SK-N-SH (cell line): Measurements from ENCODE around the gene PPAN.

Source experiments
- CTCF ChIP-seq: fragments of 200-600 bp; sonication (generic); IDR thresholded peaks from 2 replicates; pipeline ENCODE4 v1.6.1; 2017; ENCODE audit warnings: antibody characterized with exemption, mild to moderate bottlenecking, moderate library complexity
- EP300 ChIP-seq, 2 experiments: IDR thresholded peaks; 2 replicates each; pipeline versions ENCODE4 v1.4.0 to v1.6.1; 2012; ENCODE audit warnings: borderline replicate concordance in 1 of 2, low read depth in 1 of 2, low read length in 1 of 2
- JUND ChIP-seq: IDR thresholded peaks from 2 replicates; pipeline ENCODE4 v1.4.0; 2012
- RFX5 ChIP-seq: IDR thresholded peaks from 2 replicates; pipeline ENCODE4 v1.6.1; 2012; ENCODE audit warnings: mild to moderate bottlenecking, improper control_type of control experiment, low read length
- RXRA ChIP-seq: IDR thresholded peaks from 2 replicates; pipeline ENCODE4 v1.4.0; 2012; ENCODE audit warnings: low read depth, mild to moderate bottlenecking, borderline replicate concordance

GRCh38 chr19:10151521-10151920 is 45.4 kb downstream of the PPAN start:
- TF ChIP-seq JUND: no peak
- TF ChIP-seq CTCF: no peak
- TF ChIP-seq RFX5: no peak
- no peak for TF ChIP-seq EP300 (IDR thresholded peaks at IDR 0.05; ENCODE audit: borderline replicate concordance in 1 of 2, low read depth in 1 of 2, low read length in 1 of 2)
- TF ChIP-seq RXRA: no peak
